ENCODE measurements around the gene INSR.

DNA sequence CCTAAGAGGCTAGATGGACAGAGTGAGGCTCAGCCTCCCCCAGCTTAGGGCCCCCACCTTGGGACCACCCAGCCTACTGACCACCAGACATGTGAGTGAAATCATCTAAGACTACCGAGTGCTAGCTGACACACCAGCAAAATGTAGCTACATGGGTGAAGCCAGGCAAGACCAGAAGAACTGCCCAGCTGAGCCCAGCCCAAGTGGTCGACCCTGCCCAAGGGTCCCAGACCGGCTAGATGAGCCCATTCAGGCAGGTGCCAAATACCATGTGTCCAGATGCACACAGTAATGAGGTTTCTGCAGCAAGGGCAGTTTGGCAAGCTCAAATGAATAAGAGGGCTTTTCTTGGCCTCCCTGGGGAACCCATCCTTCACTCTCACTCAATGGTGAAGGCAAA, 168.1 kb downstream of the INSR start:
- TF ChIP-seq POLR2AphosphoS5 (IDR thresholded peaks at IDR 0.05; ENCODE audit: low read depth, low read length) (no peak), TAF7 (optimal IDR thresholded peaks at IDR 0.05; ENCODE audit: borderline replicate concordance, low read depth, low read length) (no peak), EP300 (IDR thresholded peaks at IDR 0.05; ENCODE audit: borderline replicate concordance in 1 of 2, low read depth in 2 of 2, low read length in 2 of 2) (no peak)

Measured in H1 (cell line).